DMS53 (cell line): ENCODE results near the gene TMEM219.
"Not testable (repeated sequence)": the region's sequence is repeated elsewhere in the genome, so short reads cannot be mapped to it uniquely, and the experiment has no call there.

Experiments
- DNase-seq: peaks from one replicate; lab custom pipeline; 2025; lab: John Stamatoyannopoulos, UW

The TMEM219 gene, protein sequence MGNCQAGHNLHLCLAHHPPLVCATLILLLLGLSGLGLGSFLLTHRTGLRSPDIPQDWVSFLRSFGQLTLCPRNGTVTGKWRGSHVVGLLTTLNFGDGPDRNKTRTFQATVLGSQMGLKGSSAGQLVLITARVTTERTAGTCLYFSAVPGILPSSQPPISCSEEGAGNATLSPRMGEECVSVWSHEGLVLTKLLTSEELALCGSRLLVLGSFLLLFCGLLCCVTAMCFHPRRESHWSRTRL

DNA sequence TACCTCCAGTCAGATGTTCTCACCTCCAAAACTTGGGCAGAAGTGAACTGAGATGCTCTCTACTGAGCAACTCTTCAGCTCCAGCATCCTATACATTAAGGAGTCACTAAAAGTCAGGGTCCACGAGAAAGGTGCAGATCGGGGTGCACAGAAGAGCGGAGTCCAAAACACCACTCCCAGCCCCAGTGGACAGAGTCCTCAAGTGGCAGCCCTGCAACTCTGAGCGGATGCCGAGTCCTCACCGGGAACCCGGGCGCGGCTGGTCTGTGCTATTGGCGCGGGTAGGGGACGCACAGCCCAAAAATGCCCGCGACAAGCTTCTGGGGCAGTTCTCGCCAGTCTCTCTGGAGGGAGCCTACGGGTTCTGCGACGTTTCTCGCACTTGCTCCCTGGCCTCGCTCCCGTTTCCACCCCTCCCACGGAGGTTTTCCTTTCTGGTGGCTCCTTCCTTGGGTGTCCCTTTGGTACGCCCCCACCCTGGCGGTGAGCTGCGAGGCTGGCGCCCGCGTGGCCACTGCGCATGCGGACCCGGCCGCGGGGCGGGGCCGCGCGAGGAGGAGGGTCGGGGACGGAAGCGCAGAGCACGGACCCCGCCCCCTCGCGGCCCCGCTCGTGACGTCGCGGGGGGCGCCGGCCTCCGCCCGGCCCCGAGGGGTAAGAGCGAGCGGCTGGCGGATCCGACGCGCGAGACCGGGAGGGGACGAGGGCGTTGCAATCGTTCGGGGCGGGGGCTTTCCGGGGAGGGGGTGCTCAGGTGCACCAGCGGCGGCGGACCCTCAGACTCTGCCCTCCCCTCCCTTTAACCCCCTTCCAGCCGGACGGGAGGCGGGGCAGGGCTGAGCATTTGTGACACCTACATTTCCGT, at the start of gene TMEM219:
Gene TMEM219, plus strand, starts transcription at position 601 of the 865 bp plus-strand sequence. CDS start 1,065 bp downstream, outside the sequence.
- peak; percentile 89 for DNase-seq

DNA sequence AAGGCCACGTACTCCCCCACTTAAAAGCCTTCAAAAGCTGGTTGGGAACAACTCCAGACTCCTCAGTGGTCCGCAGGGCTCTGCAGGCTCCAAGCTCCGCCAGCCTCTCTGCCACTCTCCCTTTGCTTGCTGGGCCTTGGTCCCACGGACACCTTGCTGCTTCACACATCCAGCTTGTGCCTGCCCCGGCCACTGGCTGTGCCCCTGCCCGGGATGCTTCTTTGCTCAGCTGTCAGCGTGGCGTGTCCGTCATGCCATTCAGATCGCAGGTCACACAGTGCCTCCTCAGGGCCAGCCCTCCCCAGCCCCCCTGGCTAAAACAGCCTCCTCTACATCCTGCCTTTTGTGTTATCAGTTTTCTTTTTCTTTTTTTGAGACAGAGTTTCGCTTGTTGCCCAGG, 49.8 kb upstream of the TMEM219 start:
- DNase-seq = peak; percentile 75

DNA sequence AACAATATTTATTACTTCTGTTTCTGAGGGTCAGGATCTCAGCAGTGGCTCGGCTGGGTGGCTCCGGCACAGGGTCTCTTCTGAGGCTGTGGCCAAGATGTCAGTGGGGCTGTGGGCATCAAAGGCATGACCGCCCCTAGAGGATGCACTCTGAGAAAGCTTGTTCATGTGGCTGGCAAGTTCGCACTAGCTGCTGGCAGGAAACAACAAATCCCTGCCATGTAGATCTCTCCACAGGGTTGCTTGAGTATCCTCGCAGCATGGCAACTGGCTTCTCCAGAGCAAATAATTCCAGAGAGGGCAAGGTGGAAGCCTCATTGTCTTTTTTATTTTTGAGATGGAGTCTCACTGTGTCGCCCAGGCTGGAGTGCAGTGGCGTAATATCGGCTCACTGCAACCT, 48.4 kb upstream of the TMEM219 start:
- no peak for DNase-seq

DNA sequence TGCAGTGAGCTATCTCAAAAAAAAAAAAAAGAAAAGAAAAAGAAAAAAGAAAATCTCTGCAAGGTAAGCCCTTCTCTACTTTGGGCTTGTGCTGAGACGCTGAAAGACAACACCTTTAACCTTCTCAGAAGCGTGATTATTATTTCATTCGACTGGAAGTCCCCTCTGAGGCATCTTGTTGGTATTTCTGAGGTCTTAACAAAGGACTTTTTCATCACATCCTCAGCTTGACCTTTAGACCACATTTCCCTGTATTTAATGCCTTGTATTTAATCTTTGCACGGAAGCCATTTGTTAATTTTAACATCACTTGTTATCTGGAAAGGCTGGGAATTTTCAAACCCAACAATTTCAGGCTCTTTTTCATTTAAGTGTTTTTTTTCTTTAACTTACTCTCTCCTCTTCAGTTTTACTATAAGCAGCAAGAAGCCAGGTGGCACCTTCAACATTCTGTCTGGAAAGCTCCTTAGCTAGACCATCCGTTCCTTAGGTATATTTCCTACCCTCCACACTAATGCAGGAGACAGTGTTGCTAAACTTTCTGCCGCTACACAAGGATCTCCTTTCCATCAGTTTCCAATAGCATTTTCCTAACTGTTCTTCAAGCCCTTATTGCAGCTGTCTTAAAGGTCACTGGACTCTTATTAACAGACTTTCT, 46.2 kb upstream of the TMEM219 start:
- DNase-seq = no peak

DNA sequence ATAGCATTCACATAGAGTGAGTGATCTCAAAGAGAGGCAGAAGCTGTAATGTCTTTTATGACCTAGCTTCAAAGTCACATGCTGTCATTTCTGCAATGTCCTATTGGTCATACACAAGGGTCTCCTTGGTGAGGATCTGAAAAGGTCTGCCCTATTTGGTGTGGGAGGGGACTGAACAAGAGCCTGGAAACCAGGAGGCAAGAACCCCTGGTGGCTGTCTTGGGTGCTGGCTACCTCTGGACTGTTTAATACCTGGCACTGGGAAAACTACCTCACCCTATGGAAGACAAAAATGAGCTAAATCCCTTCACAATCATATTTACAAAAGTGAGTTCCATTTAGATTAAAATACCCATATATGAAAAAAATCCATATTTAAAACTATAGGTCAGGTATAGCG, 44.9 kb upstream of the TMEM219 start:
- no peak for DNase-seq

DNA sequence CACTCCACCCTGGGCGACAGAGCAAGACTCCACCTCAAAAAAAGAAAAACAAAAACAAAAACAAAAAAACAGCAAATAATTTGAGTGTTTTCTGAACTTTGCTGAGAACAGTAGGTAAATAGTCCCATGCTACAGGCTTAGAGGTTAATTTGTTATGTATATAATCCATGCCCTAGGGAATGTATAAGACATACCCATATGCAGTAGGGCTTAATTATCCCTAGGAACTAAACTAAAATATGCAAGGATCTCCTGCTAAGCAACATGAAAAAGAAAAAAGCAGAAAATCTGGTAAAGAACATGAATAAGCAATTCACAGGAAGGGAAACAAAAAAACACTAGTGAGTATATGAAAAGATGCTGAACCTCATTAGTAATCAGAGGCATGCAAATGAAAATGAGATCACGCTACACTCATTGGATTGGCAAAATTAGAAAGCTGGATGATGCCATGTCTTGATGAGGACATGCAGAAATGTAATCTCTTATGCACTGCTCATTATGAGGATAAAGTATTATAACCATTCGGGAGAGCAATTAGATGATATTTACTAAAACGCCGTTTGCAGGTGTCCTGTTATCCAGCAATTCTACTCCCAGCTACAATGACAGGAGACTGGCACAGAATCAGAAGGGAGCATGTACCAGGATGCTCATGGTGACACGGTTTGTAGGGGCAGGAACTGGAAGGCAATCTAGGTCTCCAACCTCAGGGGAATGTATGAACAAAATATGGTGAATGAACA, 41.4 kb upstream of the TMEM219 start:
- no peak for DNase-seq

DNA sequence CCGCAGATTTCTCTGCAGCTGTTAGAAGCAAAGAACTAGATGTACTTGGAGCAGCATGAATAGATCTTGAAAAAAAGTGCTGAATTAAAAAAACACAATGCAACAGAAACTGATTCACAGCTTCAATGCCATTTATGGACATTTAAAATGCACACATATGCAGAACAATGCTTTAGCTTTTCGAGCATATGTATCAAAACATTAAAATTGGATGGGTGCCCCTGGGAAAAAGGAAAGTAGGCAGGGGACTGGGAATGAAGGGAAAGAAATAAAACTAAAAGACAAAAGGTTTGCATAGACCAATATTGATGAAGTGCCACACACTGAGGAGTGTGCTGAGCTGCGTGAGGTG, 40.9 kb upstream of the TMEM219 start:
- no peak for DNase-seq

DNA sequence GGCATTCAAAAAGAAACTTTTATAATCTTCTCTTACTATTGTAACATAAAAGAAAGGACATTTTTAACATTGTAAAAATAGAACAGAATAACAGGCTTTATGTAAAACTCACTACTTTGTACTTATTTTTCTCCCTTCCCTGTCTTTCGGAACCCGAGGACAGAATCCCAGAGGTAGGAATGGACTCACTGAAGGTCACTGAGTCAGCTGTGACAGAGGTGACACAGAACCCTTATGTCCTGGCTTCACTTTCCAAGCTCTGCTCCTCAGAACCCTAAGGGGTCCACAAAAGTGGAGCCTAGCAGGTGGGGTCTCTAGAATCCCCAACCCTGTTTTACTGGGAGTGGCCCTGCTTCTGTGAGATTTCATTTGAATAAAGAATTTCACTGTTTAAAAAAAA, 39.6 kb upstream of the TMEM219 start:
- no peak for DNase-seq

DNA sequence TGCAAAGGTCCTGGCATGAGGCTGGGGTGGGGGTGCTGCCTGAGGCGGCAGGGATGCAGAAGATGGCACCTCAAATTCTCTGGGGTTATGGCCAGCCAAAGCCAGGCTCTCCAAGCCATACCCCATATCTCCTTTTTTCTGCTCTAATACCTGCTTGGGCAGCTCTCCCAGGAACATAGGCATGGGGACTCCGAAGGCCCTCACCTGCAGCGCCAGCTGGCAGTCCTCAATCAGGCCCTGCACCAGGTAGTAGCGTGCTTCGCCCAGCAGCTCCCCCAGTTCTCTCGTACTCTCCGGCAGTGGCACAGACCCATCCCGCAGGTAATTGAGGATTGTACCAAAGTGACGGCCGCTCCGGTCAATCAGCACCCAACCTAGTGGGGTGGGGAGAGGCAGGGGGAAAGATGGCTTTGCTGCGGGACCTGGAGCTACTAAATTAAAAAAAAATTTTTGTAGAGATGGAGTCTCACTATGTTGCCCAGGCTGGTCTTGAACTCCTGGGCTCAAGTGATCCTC, 38.8 kb upstream of the TMEM219 start:
- no peak for DNase-seq

DNA sequence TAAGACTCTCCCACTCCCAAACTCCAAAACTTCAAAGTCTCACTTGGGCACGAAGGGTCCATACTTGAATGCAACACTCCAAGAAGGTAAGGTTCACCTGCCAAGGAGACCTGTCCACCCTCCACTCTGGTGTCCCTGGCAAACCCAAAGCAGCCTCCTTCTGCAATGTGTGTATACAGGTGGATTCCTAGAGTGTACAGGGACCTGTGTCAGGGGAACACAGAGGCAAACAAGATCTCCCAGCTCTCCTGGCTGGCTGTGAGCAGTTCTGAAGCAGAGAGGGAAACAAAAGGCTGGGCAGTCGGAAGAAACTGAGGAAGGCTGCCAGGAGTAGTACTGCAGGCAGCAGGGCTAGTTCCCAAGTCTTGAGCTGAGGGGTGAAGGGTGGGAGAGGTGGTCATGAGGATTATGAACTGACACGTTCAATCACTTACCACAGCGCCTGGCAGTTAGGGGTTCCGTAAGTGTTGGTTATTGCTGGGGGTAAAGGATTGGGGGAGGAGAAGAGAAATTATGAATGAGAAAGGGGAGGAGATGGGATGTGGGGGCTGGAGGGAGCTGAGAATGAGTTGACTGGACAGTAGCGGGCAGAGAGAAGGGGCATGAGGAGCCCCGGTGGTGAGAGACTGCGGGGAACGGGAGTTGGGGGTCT, 36.6 kb upstream of the TMEM219 start:
- peak; percentile 15 for DNase-seq

DNA sequence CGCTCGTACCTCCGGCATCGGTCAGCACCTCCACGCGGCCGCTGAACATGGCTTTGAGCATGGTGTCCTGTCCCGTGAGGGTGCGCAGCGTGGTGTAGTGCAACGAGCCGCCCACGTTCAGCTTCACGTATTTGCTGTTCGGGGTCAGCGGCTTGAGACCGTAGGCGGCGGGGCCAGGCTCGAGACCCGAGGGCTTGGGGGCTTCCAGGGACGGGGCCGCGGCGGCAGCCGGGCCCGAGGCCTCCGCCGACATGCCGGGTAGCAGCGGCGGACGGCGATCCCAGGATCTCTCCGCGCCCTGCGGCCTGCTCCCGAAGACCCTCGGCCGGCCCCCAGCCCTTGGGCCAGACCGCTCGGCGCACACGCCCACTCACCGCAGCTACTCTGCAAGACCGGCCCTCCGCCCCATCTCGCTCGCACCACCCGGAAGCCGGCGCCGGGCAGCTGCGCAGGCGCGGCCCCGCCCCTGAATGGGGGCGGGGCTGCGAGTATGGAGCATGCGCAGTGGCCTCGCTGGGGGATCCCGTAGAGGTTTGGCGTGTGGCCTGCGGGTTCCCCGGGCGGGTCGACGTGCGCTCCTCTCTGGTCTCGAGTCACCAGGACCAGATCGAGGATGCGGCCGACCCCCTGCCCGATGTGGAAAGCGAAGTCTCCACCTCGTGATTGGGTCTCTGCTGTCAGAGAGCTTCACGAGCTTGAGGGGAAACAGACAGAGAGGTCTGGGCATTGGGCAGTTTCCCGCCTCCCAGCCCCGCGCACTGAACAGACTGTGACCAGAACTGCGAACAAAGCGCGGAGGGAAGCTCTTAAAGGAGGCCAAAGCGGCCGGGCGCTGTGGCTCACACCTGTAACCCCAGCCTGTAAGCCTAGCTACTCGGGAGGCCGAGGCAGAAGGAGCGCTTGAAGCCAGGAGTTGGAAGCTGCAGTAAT, 35.8 kb upstream of the TMEM219 start, which contains the start of gene KCTD13:
Gene KCTD13, minus strand, starts transcription at position 446 of the 930 bp plus-strand sequence. Its CDS starts 193 bp downstream, at position 253.
- DNase-seq = peak; percentile 84

DNA sequence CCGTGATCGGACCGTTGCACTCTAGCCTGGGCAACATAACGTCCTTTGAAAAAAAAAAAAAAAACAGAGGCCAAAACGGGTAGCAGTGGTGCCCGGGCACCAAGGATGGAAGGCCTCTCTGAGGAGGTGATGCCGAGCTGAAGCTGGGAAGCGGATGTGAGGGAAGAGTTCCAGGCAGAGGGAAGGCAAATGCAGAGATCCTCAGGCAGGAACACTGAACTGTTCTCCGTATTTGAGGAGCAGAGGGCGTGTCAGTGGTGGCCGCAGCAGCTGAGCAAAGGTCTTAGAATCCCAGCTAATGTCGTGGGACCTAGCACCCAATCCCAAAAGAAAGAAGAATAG, 35.2 kb upstream of the TMEM219 start:
- DNase-seq = peak; percentile 69

DNA sequence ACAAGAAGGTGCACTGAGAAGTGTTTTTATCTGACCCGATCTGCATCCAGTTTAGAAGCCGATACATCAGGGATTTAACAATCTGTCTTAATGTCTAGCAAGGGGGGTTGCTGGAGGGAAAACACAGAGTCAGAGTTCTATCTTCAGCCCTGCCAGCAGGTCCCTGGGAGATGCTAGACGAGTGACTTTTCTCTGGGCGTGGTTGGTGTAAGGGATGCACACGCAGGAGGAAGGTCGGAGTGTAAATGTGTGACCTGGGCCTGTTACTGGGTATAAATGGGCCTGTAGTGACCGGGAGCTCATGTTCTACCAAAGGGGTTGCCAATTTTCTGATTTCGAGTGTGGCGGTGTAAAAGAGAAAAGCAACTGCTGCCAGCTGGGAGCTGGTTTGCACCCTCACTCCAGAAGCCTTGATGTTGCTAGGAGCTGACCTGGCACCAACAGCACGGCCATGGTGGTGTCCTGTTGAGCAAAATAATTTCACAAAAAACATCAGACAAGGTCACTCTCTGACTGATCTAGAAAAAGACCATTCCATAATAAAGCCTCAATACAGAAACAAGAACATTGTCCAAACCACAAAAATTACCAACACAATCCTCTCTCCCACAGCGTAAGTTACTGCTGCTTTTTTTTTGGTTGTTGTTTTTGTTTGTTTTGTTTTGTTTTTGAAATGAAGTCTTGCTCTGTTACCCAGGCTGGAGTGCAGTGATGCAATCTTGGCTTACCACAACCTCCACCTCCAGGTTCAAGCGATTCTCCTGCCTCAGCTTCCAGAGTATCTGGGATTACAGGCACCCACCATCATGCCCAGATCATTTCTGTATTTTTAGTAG, 34.6 kb upstream of the TMEM219 start:
- no peak for DNase-seq

DNA sequence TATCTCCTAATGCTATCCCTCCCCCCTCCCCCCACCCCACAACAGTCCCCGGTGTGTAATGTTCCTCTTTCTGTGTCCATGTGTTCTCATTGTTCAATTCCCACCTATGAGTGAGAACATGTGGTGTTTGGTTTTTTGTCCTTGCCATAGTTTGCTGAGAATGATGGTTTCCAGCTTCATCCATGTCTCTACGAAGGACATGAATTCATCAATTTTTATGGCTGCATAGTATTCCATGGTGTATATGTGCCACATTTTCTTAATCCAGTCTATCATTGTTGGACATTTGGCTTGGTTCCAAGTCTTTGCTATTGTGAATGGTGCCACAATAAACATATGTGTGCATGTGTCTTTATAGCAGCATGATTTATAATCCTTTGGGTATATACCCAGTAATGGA, 30.1 kb upstream of the TMEM219 start:
- not testable (repeated sequence) for DNase-seq

DNA sequence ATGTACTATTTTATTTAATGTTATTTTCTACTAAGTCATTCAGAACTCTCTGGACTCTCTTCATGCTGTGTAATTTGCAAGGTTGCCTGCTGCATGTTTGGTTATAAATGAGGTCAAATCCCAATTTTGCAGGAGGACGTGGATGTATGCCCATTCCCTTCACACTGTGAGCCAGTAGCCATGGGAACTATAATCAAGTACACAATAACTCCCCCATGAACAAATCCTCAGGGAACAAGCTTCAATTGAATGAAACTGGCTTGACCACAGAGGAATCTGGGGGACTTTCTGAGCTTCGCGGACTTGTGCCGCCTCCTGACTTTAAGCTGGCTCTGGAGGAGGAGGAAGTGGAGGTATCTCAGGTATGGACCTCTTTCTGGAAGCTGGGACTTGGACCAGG, 21.2 kb upstream of the TMEM219 start:
- DNase-seq = no peak

DNA sequence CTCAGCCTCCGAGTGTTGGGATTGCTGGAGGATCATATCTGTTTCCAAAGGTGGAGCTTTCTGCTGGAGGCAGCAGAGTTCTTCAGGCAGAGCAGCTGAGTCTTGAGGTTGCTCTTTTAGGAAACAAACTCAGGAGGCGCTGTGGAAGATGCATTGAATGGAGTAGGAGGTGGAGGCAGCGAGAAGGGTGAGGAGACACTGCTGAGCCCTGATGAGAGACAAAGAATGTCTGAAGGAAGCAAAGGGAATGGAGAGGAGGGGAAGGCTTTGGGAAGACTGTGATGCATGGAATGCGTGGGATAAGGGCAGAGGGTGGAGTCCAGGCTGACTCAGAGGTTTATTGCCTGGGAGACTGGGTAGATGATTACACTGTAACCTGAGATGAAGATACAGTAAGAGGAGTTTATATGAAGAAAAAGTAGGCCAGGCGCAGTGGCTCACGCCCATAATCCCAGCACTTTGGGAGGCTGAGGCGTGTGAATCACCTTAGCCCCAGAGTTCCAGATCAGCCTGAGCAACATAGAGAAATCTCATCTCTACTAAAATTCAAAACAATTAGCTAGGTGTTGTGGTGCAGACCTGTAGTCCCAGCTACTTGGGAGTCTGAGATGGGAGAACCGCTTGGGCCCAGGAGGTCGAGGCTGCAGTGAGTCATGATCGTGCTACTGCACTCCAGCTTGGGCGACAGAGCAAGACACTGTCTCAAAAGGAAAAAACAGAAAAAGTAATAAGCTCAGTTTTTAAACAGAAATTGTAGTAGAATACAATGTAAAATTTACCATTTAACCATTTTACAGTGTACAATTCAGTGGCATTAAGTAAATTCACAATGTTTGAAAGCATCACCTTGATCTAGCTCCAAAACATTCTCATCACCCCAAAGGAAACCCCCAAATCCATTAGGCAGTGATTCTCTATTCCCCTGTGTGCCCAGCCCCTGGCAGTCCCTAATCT, 17.8 kb upstream of the TMEM219 start:
- DNase-seq = peak; percentile 86

DNA sequence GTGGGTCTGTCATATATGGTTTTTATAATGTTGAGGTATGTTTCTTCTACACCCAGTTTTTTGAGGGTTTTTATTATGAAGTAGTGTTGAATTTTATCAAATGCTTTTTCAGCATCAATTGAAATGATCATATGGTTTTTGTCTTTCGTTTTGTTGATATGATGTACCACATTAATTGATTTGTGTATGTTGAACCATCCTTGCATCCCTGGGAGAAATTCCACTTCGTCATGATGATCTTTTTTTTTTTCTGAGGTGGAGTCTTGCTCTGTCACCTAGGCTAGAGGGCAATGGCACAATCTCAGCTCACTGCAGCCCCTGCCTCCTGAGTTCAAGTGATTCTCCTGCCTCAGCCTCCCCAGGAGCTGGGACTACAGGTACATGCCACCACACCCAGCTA, 14.0 kb upstream of the TMEM219 start:
- DNase-seq = no peak

DNA sequence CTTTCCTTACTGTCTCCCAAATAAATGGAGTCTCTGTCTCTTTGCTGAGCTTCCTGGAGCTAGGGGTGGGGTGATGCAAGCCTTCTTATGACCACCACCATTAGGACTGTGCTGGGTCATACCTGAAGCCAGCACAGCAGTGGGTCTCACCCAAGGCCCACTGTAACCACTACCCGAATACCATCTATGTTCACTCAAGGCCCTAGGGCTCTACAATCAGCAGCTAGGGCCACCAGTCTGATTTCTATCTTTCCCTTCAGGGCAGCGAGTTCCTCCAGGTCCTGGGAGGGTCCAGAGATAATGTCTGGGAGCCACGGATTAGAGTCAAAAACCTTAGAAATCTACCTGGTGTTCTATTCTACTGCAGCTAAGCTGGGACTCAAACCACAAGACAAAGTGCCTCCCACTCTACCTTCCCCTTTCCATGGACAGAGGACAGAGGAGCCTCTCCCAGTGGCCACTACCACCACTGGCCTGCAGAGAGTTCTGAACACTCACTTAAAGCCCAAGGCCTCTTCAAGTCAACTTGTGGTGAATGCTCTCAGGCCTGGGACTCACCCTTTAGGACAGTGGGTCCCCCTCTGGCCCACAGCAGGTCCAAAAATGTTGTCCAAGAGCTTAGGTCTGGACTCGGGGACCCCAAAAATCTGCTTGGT, 10.9 kb upstream of the TMEM219 start:
- no peak for DNase-seq
